ENCODE results near the gene PSME3IP1.

GRCh38 chr16:57192146-57192545 lies 6.3 kb upstream of the PSME3IP1 start:
- TF ChIP-seq, protein P1, sequence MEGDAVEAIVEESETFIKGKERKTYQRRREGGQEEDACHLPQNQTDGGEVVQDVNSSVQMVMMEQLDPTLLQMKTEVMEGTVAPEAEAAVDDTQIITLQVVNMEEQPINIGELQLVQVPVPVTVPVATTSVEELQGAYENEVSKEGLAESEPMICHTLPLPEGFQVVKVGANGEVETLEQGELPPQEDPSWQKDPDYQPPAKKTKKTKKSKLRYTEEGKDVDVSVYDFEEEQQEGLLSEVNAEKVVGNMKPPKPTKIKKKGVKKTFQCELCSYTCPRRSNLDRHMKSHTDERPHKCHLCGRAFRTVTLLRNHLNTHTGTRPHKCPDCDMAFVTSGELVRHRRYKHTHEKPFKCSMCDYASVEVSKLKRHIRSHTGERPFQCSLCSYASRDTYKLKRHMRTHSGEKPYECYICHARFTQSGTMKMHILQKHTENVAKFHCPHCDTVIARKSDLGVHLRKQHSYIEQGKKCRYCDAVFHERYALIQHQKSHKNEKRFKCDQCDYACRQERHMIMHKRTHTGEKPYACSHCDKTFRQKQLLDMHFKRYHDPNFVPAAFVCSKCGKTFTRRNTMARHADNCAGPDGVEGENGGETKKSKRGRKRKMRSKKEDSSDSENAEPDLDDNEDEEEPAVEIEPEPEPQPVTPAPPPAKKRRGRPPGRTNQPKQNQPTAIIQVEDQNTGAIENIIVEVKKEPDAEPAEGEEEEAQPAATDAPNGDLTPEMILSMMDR (tag by site-specific recombination; IDR thresholded peaks at IDR 0.05) = no peak
- TF ChIP-seq ZNF23 (tag by site-specific recombination; IDR thresholded peaks at IDR 0.05; ENCODE audit: borderline replicate concordance) (no peak), ZNF629 (tag by site-specific recombination; IDR thresholded peaks at IDR 0.05) (no peak)

Data from HEK293 (cell line).